Adrenal gland (tissue), 5 donors: ENCODE results near the gene TMCC2.

Source experiments
- POLR2A ChIP-seq, 2 donors: fragments of 450-650 bp; IDR thresholded peaks; one replicate each; pipeline ENCODE4 v1.6.1; 2017; ENCODE audit warnings: antibody characterized with exemption in 2 of 2, mild to moderate bottlenecking in 2 of 2, moderate library complexity in 1 of 2
- TF ChIP-seq, protein P1 (sequence below), 6 experiments: fragments of 450-650 bp in 4 of 6; fragments of 200-600 bp in 2 of 6; sonication (generic) in 1 of 6; IDR thresholded peaks; 1 replicate in 5 of 6; 2 replicates in 1 of 6; pipeline versions ENCODE4 v1.5.1 to v1.8.0; 2016 to 2021; ENCODE audit warnings: antibody characterized with exemption in 6 of 6, mild to moderate bottlenecking in 2 of 6, moderate library complexity in 1 of 6
- donor health status: DM: no; HTN: no; CAD: no.

DNA sequence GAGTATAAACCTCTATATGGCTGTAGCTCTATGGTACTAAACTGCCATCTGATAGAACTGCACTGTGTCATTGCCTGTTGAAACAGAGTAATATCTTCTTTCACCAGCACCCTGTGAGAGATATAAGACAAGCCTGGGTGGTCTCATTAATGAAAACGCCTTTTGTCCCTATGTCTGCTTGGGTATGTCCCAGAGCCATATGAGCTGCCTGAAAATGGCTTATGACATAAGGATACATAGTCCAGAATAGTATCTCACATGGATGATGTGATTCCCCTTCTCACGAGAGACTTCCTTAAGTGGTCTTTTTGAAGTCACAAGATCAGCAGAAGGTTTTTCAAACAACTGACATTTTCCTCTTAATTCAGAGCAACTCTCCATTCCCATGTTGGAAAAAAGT, 7.3 kb upstream of the TMCC2 start:
- TF ChIP-seq, protein P1, sequence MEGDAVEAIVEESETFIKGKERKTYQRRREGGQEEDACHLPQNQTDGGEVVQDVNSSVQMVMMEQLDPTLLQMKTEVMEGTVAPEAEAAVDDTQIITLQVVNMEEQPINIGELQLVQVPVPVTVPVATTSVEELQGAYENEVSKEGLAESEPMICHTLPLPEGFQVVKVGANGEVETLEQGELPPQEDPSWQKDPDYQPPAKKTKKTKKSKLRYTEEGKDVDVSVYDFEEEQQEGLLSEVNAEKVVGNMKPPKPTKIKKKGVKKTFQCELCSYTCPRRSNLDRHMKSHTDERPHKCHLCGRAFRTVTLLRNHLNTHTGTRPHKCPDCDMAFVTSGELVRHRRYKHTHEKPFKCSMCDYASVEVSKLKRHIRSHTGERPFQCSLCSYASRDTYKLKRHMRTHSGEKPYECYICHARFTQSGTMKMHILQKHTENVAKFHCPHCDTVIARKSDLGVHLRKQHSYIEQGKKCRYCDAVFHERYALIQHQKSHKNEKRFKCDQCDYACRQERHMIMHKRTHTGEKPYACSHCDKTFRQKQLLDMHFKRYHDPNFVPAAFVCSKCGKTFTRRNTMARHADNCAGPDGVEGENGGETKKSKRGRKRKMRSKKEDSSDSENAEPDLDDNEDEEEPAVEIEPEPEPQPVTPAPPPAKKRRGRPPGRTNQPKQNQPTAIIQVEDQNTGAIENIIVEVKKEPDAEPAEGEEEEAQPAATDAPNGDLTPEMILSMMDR (IDR thresholded peaks at IDR 0.05): no peak
- TF ChIP-seq POLR2A (IDR thresholded peaks at IDR 0.05): no peak
